Keratinocyte (primary cell): ENCODE measurements around the gene P2RY12. TPM values are rescaled to one million over a fixed set of nuclear protein-coding genes. Genes with fewer than 3 reads are reported as not detected.

Experiments
- DNase-seq: peaks from one replicate; pipeline ENCODE4 v3.0.0-alpha.2; 2011; ENCODE audit warnings: low read depth, missing footprints, low spot score
- FAIRE-seq: peaks from 2 replicates; lab custom pipeline; 2011; peaks lifted over from hg19 to GRCh38; lab: Jason Lieb, UNC
- H2AFZ ChIP-seq: 2 replicates; pipeline ENCODE4 v1.6.0; 2012; ENCODE audit warnings: low read length, control low read depth, inconsistent platforms; ENCODE audit not compliant: control insufficient read depth
- H3K27ac ChIP-seq: 2 replicates; pipeline ENCODE4 v1.5.1; 2011; ENCODE audit warnings: low read length; ENCODE audit not compliant: control insufficient read depth, insufficient read depth
- H3K27me3 ChIP-seq: 3 replicates; pipeline ENCODE4 v1.6.0; 2011; ENCODE audit warnings: low read length; ENCODE audit not compliant: control insufficient read depth, insufficient read depth; ENCODE audit errors: extremely low read depth
- H3K36me3 ChIP-seq, 2 experiments: 2 replicates in 1 of 2; 3 replicates in 1 of 2; pipeline ENCODE4 v1.5.1; 2011; ENCODE audit warnings: low read length in 2 of 2, mild to moderate bottlenecking in 1 of 2; ENCODE audit not compliant: control insufficient read depth in 2 of 2, insufficient read depth in 2 of 2; ENCODE audit errors: extremely low read depth in 1 of 2
- H3K4me1 ChIP-seq: 3 replicates; pipeline ENCODE4 v1.5.1; 2011; ENCODE audit warnings: low read length; ENCODE audit not compliant: control insufficient read depth, insufficient read depth; ENCODE audit errors: extremely low read depth
- H3K4me2 ChIP-seq: 3 replicates; pipeline ENCODE4 v1.6.0; 2011; ENCODE audit warnings: low read depth, low read length; ENCODE audit not compliant: control insufficient read depth, insufficient read depth; ENCODE audit errors: extremely low read depth
- H3K4me3 ChIP-seq, 3 experiments: fragments of 200-600 bp in 1 of 3; sonication (generic) in 1 of 3; 2 replicates in 2 of 3; 3 replicates in 1 of 3; pipeline ENCODE4 v1.5.1; 2011 to 2016; ENCODE audit warnings: low read length in 3 of 3, mild to moderate bottlenecking in 3 of 3, control low read depth in 2 of 3, inconsistent platforms in 1 of 3, low read depth in 1 of 3, mixed read lengths in 1 of 3, mixed run types in 1 of 3, moderate library complexity in 1 of 3; ENCODE audit not compliant: control insufficient read depth in 2 of 3, insufficient read depth in 2 of 3; ENCODE audit errors: extremely low read depth in 1 of 3
- H3K79me2 ChIP-seq: 2 replicates; pipeline ENCODE4 v1.6.0; 2012; ENCODE audit warnings: low read length; ENCODE audit not compliant: control insufficient read depth, insufficient read depth
- H3K9ac ChIP-seq: 3 replicates; pipeline ENCODE4 v1.6.0; 2011; ENCODE audit warnings: low read length; ENCODE audit not compliant: control insufficient read depth, insufficient read depth; ENCODE audit errors: extremely low read depth
- H3K9me1 ChIP-seq: 3 replicates; pipeline ENCODE4 v1.6.0; 2011; ENCODE audit warnings: low read length; ENCODE audit not compliant: control insufficient read depth, insufficient read depth; ENCODE audit errors: extremely low read depth
- H3K9me3 ChIP-seq: 2 replicates; pipeline ENCODE4 v1.5.1; 2012; ENCODE audit warnings: low read depth, low read length; ENCODE audit not compliant: control insufficient read depth
- H4K20me1 ChIP-seq: 3 replicates; pipeline ENCODE4 v1.6.0; 2011; ENCODE audit warnings: low read length; ENCODE audit not compliant: control insufficient read depth, insufficient read depth; ENCODE audit errors: extremely low read depth
- EZH2 ChIP-seq: IDR thresholded peaks from one replicate; pipeline ENCODE4 v1.6.1; 2012; ENCODE audit warnings: inconsistent platforms, mild to moderate bottlenecking, low read length, moderate library complexity
- dilution Hi-C: fragments of 300-500 bp; cut with MboI; formaldehyde crosslinking; loops from one replicate; pipeline ENCODE4 v1.7.0; 2020; ENCODE audit warnings: low sequenced_read_pairs; ENCODE audit not compliant: extremely low pct_ligation_motif_present
- polyA plus RNA-seq, 5 experiments: library from polyadenylated mRNA; depleted of rRNA in 3 of 5; stranded (reverse) in 3 of 5; stranded (forward) in 1 of 5; unstranded in 1 of 5; fragments of >200 nt; gene quantifications; 1 replicate in 1 of 5; 2 replicates in 3 of 5; 3 replicates in 1 of 5; pipeline versions ENCODE4 v1.2.1 to v1.2.3, GENCODE V29; 2011 to 2012; ENCODE audit warnings: missing spikeins in 2 of 5, low read depth in 1 of 5, low replicate concordance in 1 of 5
- TF ChIP-seq, protein P1 (sequence below), 3 experiments: IDR thresholded peaks in 1 of 3; conservative IDR thresholded peaks in 1 of 3; optimal IDR thresholded peaks in 1 of 3; 2 replicates in 2 of 3; 3 replicates in 1 of 3; pipeline versions ENCODE3 to v1.5.1; 2011; ENCODE audit warnings: low read length in 3 of 3, mild to moderate bottlenecking in 3 of 3, moderate library complexity in 2 of 3, control low read depth in 1 of 3, inconsistent platforms in 1 of 3; ENCODE audit not compliant: insufficient read depth in 2 of 3; ENCODE audit errors: extremely low read depth in 1 of 3

P2RY12 gene
- polyA plus RNA-seq, 1 donor (not counting 4 experiments of a cell fraction or from before 2014, with no cell fraction given) = not detected

DNA sequence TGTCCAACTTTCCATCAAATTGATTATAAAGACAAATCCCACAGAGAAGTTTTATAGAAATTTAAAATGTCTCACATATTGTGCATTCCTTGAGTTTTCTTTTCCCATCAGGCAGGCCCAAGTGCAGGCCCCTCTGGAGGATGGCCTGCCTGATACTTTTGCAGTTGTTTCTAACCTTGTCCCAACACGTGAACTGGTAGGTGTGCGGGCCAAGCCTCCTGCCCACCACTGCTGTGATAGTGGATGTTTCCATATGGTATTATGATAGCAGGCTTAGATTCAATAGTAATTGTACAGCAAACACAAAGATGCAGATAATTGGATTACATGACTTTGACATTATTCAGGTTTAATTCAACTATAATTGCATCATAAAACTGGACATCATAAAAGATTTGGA is 1.4 kb downstream of the P2RY12 start:
- Histone ChIP-seq H3K36me3 (no peaks in the 10 kb centered on the region), H3K79me2 (no peaks in the 10 kb centered on the region), H3K4me1 (no peaks in the 10 kb centered on the region), H3K27me3 (no peaks in the 10 kb centered on the region), H3K27ac (no peak overlapping the region), H3K9me3 (no peaks in the 10 kb centered on the region), H3K9ac (no peak overlapping the region), H4K20me1 (no peaks in the 10 kb centered on the region), H3K4me3 (no peak overlapping the region), H3K9me1 (no peaks in the 10 kb centered on the region), H3K4me2 (no peak overlapping the region), H2AFZ (no peak overlapping the region)
- dilution Hi-C loops = no loop called here
- FAIRE-seq (no peak), DNase-seq (no peak)
- TF ChIP-seq, protein P1, sequence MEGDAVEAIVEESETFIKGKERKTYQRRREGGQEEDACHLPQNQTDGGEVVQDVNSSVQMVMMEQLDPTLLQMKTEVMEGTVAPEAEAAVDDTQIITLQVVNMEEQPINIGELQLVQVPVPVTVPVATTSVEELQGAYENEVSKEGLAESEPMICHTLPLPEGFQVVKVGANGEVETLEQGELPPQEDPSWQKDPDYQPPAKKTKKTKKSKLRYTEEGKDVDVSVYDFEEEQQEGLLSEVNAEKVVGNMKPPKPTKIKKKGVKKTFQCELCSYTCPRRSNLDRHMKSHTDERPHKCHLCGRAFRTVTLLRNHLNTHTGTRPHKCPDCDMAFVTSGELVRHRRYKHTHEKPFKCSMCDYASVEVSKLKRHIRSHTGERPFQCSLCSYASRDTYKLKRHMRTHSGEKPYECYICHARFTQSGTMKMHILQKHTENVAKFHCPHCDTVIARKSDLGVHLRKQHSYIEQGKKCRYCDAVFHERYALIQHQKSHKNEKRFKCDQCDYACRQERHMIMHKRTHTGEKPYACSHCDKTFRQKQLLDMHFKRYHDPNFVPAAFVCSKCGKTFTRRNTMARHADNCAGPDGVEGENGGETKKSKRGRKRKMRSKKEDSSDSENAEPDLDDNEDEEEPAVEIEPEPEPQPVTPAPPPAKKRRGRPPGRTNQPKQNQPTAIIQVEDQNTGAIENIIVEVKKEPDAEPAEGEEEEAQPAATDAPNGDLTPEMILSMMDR (optimal IDR thresholded peaks at IDR 0.05 in 1 of 3, IDR thresholded peaks at IDR 0.05 in 1 of 3, conservative IDR thresholded peaks at IDR 0.05 in 1 of 3; ENCODE audit: extremely low read depth in 1 of 3, insufficient read depth in 2 of 3, low read length in 3 of 3) = no peak
- no peak for TF ChIP-seq EZH2

DNA sequence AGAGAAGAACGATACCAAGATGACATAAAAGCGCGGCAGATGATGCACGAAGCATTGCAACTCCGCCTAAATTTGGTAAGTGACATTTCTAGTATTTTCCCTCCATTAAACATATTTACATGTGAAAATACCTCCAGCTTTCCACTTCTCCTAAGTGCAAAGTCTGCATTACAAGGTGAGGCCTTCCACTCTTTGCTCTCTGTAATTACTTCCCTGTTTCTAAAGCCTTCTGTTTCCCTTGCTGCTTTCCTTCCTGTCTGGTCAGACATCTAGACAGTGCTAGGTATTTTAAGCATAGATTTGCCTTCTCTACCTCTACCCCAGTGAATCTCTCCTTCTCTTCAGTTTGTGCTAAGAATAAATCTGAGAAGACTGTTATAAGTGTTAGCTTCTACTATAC is 1.9 kb downstream of the P2RY12 start:
- H3K27me3 ChIP-seq = no peaks in the 10 kb centered on the region
- no peaks in the 10 kb centered on the region for H3K4me1 ChIP-seq
- dilution Hi-C loops = no loop called here
- no peaks in the 10 kb centered on the region for H3K9me1 ChIP-seq
- H3K36me3 ChIP-seq = no peaks in the 10 kb centered on the region
- FAIRE-seq = no peak
- H3K4me3 ChIP-seq = no peak overlapping the region
- TF ChIP-seq, protein P1 (optimal IDR thresholded peaks at IDR 0.05 in 1 of 3, IDR thresholded peaks at IDR 0.05 in 1 of 3, conservative IDR thresholded peaks at IDR 0.05 in 1 of 3; ENCODE audit: extremely low read depth in 1 of 3, insufficient read depth in 2 of 3, low read length in 3 of 3) = no peak
- TF ChIP-seq EZH2 = no peak
- H2AFZ ChIP-seq = no peak overlapping the region
- H3K79me2 ChIP-seq = no peaks in the 10 kb centered on the region
- no peak overlapping the region for H3K9ac ChIP-seq
- H3K27ac ChIP-seq = no peak overlapping the region
- no peak overlapping the region for H3K4me2 ChIP-seq
- no peak for DNase-seq
- H4K20me1 ChIP-seq = no peaks in the 10 kb centered on the region
- H3K9me3 ChIP-seq = no peaks in the 10 kb centered on the region
